CD14-positive monocyte (primary cell): ENCODE data around the gene CRY1. TPM values are rescaled to one million over a fixed set of nuclear protein-coding genes. Genes with fewer than 3 reads are reported as not detected.

Experiments
- DNase-seq, 3 donors: peaks; one replicate each; pipeline ENCODE4 v3.0.0-alpha.2; 2011 to 2022
- H2AFZ ChIP-seq: 2 replicates; pipeline ENCODE4 v1.6.0; 2012; ENCODE audit warnings: mild to moderate bottlenecking, low read depth, low read length, inconsistent platforms; ENCODE audit not compliant: insufficient read depth, poor library complexity, severe bottlenecking
- H3K27ac ChIP-seq, 2 donors: 1 replicate in 1 of 2; 2 replicates in 1 of 2; pipeline ENCODE4 v1.5.1; 2012 to 2013; ENCODE audit warnings: low read length in 2 of 2, control low read depth in 1 of 2, inconsistent platforms in 1 of 2, low read depth in 1 of 2, mild to moderate bottlenecking in 1 of 2
- H3K27me3 ChIP-seq, 2 donors: one replicate each; pipeline versions ENCODE4 v1.6.0 to v1.6.1; 2011 to 2013; ENCODE audit warnings: low read length in 2 of 2; ENCODE audit not compliant: control insufficient read depth in 2 of 2, insufficient read depth in 2 of 2
- H3K36me3 ChIP-seq, 2 donors: replicated peaks in 1 of 2; 1 replicate in 1 of 2; 2 replicates in 1 of 2; pipeline versions ENCODE4 v1.5.1 to v1.6.1; 2012 to 2013; ENCODE audit warnings: low read length in 2 of 2, control low read depth in 1 of 2, inconsistent platforms in 1 of 2, mild to moderate bottlenecking in 1 of 2; ENCODE audit not compliant: insufficient read depth in 2 of 2, control insufficient read depth in 1 of 2
- H3K4me1 ChIP-seq, 2 donors: 1 replicate in 1 of 2; 2 replicates in 1 of 2; pipeline versions ENCODE4 v1.5.1 to v1.6.1; 2012 to 2013; ENCODE audit warnings: low read length in 2 of 2, control low read depth in 1 of 2, inconsistent platforms in 1 of 2, mild to moderate bottlenecking in 1 of 2, moderate library complexity in 1 of 2; ENCODE audit not compliant: insufficient read depth in 2 of 2, control insufficient read depth in 1 of 2
- H3K4me2 ChIP-seq: replicated peaks from 2 replicates; pipeline ENCODE3; 2012; ENCODE audit warnings: low read length, moderate library complexity, mild to moderate bottlenecking; ENCODE audit not compliant: poor library complexity, severe bottlenecking; ENCODE audit errors: extremely low read depth
- H3K4me3 ChIP-seq, 3 experiments: fragments of 200-600 bp in 1 of 3; sonication (generic) in 1 of 3; replicated peaks in 1 of 3; 1 replicate in 2 of 3; 2 replicates in 1 of 3; pipeline ENCODE4 v1.5.1; 2011 to 2013; ENCODE audit warnings: low read length in 3 of 3, mild to moderate bottlenecking in 3 of 3, control low read depth in 2 of 3, low read depth in 2 of 3, inconsistent platforms in 1 of 3, moderate library complexity in 1 of 3
- H3K79me2 ChIP-seq: 2 replicates; pipeline ENCODE4 v1.6.0; 2012; ENCODE audit warnings: mild to moderate bottlenecking, control low read depth, inconsistent platforms, low read length, moderate library complexity; ENCODE audit not compliant: insufficient read depth
- H3K9ac ChIP-seq: 2 replicates; pipeline ENCODE4 v1.6.0; 2017; ENCODE audit warnings: low read length, mild to moderate bottlenecking; ENCODE audit not compliant: insufficient read depth, poor library complexity, severe bottlenecking
- H3K9me3 ChIP-seq, 2 donors: replicated peaks in 1 of 2; 1 replicate in 1 of 2; 2 replicates in 1 of 2; pipeline versions ENCODE4 v1.5.1 to v1.6.1; 2012 to 2013; ENCODE audit warnings: low read length in 2 of 2, control low read depth in 1 of 2; ENCODE audit not compliant: control insufficient read depth in 1 of 2, insufficient read depth in 1 of 2
- H4K20me1 ChIP-seq: 2 replicates; pipeline ENCODE4 v1.6.0; 2012; ENCODE audit warnings: mild to moderate bottlenecking, low read length, control low read depth, moderate library complexity; ENCODE audit not compliant: insufficient read depth
- H3K27ac Mint-ChIP-seq, 7 donors: one replicate each; pipeline ENCODE4 v1.8.0; 2020; ENCODE audit warnings: mild to moderate bottlenecking in 7 of 7, mixed read lengths in 7 of 7, moderate library complexity in 6 of 7, inconsistent platforms in 2 of 7
- H3K27me3 Mint-ChIP-seq, 3 donors: one replicate each; pipeline ENCODE4 v1.8.0; 2021 to 2022; ENCODE audit warnings: low read depth in 3 of 3, mild to moderate bottlenecking in 3 of 3, mixed read lengths in 3 of 3, moderate library complexity in 3 of 3, inconsistent platforms in 1 of 3
- H3K36me3 Mint-ChIP-seq, 2 donors: one replicate each; pipeline ENCODE4 v1.8.0; 2020; ENCODE audit warnings: mixed read lengths in 2 of 2, inconsistent platforms in 1 of 2, mild to moderate bottlenecking in 1 of 2
- H3K4me1 Mint-ChIP-seq: one replicate; pipeline ENCODE4 v1.8.0; 2020; ENCODE audit warnings: mild to moderate bottlenecking, mixed read lengths
- H3K4me3 Mint-ChIP-seq, 2 donors: one replicate each; pipeline ENCODE4 v1.8.0; 2020; ENCODE audit warnings: mild to moderate bottlenecking in 2 of 2, mixed read lengths in 2 of 2, moderate library complexity in 1 of 2
- H3K9me3 Mint-ChIP-seq, 7 donors: one replicate each; pipeline ENCODE4 v1.8.0; 2020 to 2022; ENCODE audit warnings: mixed read lengths in 7 of 7, mild to moderate bottlenecking in 6 of 7, moderate library complexity in 6 of 7, inconsistent platforms in 2 of 7
- CTCF ChIP-seq: fragments of 200-600 bp; IDR thresholded peaks from one replicate; pipeline ENCODE4 v1.8.0; 2022; ENCODE audit warnings: antibody characterized with exemption, mild to moderate bottlenecking
- WGBS: methylation state at CpG from one replicate; pipeline ENCODE4 v1.1.5; 2013; ENCODE audit warnings: missing lambda C conversion rate; ENCODE audit not compliant: insufficient coverage; 5-methylcytosine and 5-hydroxymethylcytosine counted together
- intact Hi-C, 2 donors: fragments of 100-400 bp; cut with micrococcal nuclease; formaldehyde crosslinking; loops; one replicate each; pipeline versions ENCODE4 v1.15.0 to v1.15.1; 2023
- polyA plus RNA-seq, 3 donors: library from polyadenylated mRNA; depleted of rRNA in 1 of 3; unstranded in 2 of 3; stranded (reverse) in 1 of 3; fragments of 300-500 nt in 2 of 3; fragments of >200 nt in 1 of 3; fragmentation: Illumina TruSeq in 2 of 3; gene quantifications; 1 replicate in 2 of 3; 2 replicates in 1 of 3; pipeline ENCODE4 v1.2.3, GENCODE V29; 2012 to 2021

Gene CRY1
- polyA plus RNA-seq, 3 donors, result 3.8 to 7.7 (median 5.8) TPM

DNA sequence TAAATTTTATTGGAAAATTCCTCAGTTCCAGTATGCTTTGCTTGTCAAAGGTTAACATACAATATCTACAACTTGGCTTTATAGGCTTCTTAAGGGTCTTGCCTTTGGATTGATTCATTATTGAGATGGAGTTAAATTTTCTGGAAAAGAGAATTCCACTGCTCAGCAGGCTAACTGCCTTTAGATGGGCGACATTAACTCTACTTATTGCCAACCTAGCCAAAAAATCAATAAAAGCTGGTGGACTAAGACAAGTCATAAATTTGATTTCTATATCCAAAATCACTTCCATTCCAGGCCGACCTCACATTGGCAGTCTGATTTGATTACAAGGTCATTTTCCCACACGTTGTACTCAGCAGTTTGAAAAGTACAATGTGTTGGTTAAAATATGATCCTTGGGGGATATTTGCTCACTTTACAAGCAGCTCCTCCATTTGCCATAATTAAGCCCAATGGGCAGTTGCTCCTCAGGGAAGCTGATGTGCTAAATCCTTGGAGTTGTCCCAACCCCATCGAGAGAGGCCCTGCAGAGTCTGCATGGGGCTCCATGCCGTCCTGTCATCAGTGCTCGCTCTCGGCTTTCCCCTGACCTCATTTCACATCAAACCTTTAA, 36.1 kb upstream of the CRY1 start:
- H3K9me3 ChIP-seq, result no peaks in the 10 kb centered on the region
- H4K20me1 ChIP-seq, result no peaks in the 10 kb centered on the region
- DNase-seq, result no peak
- no peaks in the 10 kb centered on the region for H3K4me1 ChIP-seq
- H3K27me3 ChIP-seq, result no peaks in the 10 kb centered on the region
- no peak overlapping the region for H2AFZ ChIP-seq
- Mint-ChIP-seq H3K4me1 (peaks cover 2% of the 10 kb centered on the region), H3K4me3 (no peak overlapping the region), H3K36me3 (no peaks in the 10 kb centered on the region), H3K9me3 (no peaks in the 10 kb centered on the region), H3K27me3 (peaks cover 0 to 5% (median 1%) of the 10 kb centered on the region in 3 donors), H3K27ac (no peak overlapping the region)
- H3K4me3 ChIP-seq, result no peak overlapping the region
- H3K36me3 ChIP-seq, result no peaks in the 10 kb centered on the region
- 71% methylated on average over 1 of the region's 7 CpGs for WGBS
- no peak for TF ChIP-seq CTCF
- no peaks in the 10 kb centered on the region for H3K79me2 ChIP-seq
- H3K9ac ChIP-seq, result no peak overlapping the region
- intact Hi-C loops, result no loop called here
- no peak overlapping the region for H3K27ac ChIP-seq
- no peak overlapping the region for H3K4me2 ChIP-seq

- Mint-ChIP-seq H3K9me3 (peaks cover 0 to 4% (median 0%) of the 10 kb centered on the region in 7 donors), H3K27me3 (peaks cover 0 to 6% (median 1%) of the 10 kb centered on the region in 3 donors), H3K36me3 (no peaks in the 10 kb centered on the region), H3K4me3 (no peak overlapping the region), H3K27ac (no peak overlapping the region), H3K4me1 (peaks cover 2% of the 10 kb centered on the region)
- no peak for TF ChIP-seq CTCF
- no peak for DNase-seq
- no peak overlapping the region for H3K4me3 ChIP-seq
- no peaks in the 10 kb centered on the region for H3K4me1 ChIP-seq
- H3K36me3 ChIP-seq, result no peaks in the 10 kb centered on the region
- no peak overlapping the region for H3K4me2 ChIP-seq
- no peak overlapping the region for H2AFZ ChIP-seq
- H3K27me3 ChIP-seq, result no peaks in the 10 kb centered on the region
- WGBS, result no CpG with 5 or more reads among the region's 6 CpGs
- H3K27ac ChIP-seq, result no peak overlapping the region
- H3K9me3 ChIP-seq, result no peaks in the 10 kb centered on the region
- H4K20me1 ChIP-seq, result no peaks in the 10 kb centered on the region
- intact Hi-C loops, result no loop called here
- no peak overlapping the region for H3K9ac ChIP-seq
- no peaks in the 10 kb centered on the region for H3K79me2 ChIP-seq
Observed at GRCh38 chr12:107127482-107128430, 34.4 kb upstream of the CRY1 start.
